HG02970 (cell line): ENCODE results near the gene HSP90AA1.
"Not testable (repeated sequence)": the region's sequence is repeated elsewhere in the genome, so short reads cannot be mapped to it uniquely, and the experiment has no call there.

Experiments used
- ATAC-seq: cut with Tn5 transposase; IDR thresholded peaks from one replicate; pipeline ENCODE4 v1.9.1; 2021; ENCODE audit warnings: mild to moderate bottlenecking, moderate library complexity, moderate number of reproducible peaks; ENCODE audit not compliant: unreplicated experiment, low FRiP score

Gene HSP90AA1

DNA sequence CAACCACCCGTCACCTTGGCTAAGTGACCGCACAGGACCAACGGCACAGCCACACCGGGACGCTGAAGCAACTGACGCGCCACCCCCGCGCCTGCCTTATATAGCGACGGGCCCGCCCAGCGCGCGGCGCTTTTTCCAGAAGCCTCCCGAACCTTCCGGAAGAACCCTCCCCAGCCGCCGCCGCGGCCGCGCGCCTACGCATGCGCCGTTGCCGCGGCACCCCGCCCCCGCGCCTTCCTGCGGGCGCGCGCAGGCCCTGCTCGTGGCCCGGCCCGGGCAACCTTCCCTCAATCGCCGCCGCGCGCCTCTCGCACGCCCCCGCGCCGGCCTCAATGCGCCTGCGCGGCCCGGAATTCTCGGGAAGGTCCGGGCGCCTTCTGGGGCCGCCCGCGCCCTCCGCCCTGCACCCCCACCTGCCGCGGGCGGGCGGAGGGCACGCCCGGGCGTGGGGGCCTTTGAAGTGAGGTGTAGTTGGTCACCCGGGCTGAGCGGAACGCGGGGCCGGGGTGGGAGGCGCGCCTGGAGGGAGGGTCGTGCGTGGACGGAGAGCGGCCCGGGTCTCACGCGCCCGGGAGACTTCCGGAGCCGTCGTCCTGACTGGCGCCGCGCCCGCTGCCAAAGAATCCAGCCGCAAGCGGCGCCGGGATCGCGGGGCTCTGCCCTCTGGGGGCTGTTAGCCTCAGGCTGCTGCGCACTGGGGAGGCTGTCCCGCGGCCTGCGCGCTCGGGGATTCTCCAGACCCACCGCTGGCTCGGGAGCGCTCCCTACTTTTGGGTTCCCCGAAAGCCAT lies at the start of gene HSP90AA1:
Gene HSP90AA1, minus strand, starts transcription at position 73 of the 790 bp plus-strand sequence. CDS start 666 bp downstream, outside the sequence.
- ATAC-seq: peak; percentile 85

DNA sequence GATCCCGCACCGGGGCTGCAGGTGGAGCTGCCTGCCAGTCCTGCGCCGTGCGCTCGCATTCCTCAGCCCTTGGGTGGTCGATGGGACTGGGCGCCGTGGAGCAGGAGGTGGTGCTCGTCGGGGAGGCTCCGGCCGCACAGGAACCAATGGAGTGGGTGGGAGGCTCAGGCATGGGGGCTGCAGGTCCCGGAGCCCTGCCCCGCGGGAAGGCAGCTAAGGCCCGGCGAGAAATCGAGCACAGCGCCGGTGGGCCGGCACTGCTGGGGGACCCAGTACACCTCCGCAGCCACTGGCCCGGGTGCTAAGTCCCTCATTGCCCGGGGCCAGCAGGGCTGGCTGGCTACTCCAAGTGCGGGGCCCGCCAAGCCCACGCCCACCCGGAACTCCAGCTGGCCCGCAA lies 48.6 kb upstream of the HSP90AA1 start:
- not testable (repeated sequence) for ATAC-seq

DNA sequence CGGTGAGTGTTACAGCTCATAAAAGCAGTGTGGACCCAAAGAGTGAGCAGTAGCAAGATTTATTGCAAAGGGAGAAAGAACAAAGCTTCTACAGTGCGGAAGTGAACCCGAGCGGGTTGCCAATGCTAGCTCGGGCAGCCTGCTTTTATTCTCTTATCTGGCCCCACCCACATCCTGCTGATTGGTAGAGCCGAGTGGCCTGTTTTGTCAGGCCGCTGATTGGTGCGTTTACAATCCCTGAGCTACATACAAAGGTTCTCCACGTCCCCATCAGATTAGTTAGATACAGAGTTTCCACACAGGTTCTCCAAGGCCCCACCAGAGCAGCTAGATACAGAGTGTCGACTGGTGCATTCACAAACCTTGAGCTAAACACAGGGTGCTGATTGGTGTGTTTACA lies 47.9 kb upstream of the HSP90AA1 start:
- ATAC-seq: not testable (repeated sequence)

DNA sequence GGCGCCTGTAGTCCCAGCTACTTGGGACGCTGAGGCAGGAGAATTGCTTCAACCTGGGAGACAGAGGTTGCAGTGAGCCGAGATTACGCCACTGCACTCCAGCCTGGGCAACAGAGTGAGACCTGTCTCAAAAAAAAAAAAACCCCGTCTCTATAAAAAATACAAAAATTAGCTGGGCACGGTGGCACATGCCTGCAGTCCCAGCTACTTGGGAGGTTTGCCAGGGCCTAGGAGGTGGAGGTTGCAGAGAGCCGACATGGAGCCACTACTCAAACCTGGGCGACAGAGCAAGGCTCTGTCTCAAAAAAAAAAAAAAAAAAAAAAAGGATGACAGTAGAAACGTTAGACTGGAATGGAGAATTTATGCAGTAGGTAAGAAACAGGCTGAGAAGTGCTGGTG lies 47.2 kb upstream of the HSP90AA1 start:
- ATAC-seq: not testable (repeated sequence)

DNA sequence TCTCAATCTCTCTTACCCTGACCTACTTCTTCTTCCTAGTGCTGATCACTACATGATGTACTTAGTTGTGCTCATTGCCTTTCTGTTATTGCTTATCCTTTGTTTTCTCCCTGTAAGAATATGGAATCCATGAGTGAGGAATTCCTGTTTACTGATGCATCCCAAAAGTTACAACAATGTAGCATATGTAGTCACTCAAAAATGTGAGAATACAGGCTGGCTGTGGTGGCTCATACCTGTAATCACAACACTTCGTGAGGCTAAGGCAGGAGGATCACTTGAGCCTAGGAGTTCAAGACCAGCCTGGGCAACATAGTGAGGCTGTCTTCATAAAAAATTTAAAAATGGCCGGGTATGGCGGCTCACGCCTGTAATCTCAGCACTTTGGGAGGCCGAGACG lies 44.9 kb upstream of the HSP90AA1 start:
- no peak for ATAC-seq

DNA sequence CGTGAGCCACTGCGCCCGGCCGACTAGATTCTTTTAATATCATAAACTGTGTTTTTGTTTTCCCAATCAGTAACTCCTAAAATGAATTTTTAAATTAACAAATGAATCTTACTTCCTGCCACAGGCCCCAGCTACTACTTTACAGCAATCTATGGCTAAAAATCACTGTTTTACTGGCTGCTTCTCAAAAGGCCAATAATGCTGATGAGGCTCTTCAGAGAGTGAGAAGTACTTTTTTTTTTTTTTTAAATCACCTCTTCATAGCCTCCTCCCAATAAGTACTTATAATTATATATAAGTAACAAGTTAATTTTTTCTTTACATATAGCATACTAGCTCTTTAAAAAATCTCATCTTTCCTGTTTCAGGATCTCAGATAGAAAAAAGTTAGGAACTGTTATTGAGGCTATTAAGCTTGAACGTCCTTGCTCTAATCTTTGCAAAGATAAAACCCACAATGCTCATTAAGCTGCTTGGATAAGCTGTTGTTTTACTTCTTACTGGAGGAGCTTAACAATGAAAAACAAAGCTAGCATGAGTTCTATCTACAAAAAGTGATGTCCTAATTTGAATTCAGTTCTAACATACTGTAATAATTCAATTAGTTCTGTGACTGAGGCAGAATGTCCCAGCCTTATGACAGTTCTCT lies 40.1 kb upstream of the HSP90AA1 start:
- ATAC-seq: no peak

DNA sequence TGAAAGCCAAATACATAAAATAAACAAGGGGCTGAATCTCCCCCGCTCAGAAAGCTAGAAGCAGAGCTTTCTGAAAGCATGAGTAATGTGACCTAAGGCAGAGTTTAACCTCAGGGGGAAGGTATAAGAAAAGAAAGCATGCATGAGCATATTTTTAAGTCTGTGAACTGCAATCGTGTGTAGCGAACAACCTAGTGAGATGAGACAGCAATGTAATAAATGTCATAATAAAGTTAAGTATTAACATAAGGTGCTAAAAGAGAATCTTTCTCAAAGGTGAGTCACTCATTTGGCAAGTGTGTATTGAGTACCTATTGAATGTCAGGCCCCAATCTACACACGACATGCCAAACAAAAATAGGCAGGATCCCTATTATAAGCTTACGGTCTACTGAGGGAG lies 38.7 kb upstream of the HSP90AA1 start:
- no peak for ATAC-seq

DNA sequence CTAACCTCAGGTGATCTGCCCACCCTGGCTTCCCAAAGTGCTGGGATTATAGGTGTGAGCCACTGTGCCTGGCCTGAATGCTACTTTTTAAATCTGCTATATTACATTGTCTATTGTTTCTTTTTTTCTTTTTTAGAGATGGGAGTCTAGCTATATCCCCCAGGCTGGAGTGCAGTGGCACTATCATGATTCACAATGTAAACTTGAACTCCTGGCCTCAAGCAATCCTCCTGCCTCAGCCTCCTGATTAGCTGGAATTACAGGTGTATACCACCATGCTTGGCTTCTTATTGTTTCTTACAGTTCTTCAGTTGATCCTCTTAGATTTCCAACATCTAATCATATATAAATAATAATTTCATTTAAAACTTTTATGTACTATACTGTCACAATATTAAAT lies 37.6 kb upstream of the HSP90AA1 start:
- ATAC-seq: no peak

DNA sequence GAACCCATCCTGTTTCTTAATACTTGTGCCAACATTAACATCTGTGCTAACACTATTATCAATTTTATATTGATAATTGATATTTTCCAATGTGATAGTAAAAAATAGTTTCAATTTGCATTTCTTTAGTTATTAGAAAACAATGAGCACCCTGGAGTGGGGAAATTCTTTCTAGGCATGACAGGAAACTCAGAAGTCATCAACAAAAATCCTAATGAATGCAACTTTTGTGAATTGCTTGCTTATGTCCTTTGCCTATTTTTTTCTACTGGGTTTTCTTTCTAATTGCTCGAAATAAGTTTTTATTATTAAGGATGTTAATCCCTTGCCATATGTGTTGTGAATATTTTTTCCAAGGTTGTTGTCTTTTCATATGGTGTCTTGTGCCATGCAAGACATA lies 34.7 kb upstream of the HSP90AA1 start:
- no peak for ATAC-seq

DNA sequence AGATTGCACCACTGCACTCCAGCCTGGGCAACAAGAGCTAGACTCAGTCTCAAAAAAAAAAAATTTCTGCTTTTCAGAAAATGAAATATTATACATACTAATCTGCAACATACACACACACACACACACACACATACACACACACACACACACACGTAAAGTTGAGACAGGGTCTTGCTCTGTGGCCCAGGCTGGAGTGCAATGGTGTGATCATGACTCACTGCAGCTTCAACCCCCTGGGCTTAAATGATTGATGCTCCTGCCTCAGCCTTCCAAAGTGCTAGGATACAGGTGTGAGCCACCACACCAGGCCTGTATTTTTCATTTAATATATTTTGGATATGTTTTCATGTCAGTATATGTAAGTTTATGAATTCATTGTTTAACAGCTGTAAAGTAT lies 34.0 kb upstream of the HSP90AA1 start:
- ATAC-seq: no peak

DNA sequence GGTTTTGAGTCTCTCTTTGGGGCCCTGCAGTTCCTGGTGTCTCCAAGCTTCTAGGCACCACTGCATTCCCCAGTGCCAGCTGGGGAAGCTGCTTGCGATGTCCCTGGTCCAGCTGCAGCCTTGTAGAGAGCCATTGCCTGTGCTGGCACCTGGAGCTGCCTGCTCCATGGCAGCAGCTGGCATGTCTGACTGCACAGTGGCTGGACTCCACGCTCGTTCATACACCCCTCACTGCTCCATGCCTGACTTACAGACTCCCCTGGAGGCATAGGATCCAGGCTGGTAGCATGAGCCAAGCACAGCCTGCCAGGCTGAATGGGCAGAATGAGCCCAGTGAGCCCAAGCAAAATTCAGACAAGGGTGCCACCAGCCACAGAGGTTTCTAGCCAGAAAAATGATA lies 31.0 kb upstream of the HSP90AA1 start:
- ATAC-seq: no peak

DNA sequence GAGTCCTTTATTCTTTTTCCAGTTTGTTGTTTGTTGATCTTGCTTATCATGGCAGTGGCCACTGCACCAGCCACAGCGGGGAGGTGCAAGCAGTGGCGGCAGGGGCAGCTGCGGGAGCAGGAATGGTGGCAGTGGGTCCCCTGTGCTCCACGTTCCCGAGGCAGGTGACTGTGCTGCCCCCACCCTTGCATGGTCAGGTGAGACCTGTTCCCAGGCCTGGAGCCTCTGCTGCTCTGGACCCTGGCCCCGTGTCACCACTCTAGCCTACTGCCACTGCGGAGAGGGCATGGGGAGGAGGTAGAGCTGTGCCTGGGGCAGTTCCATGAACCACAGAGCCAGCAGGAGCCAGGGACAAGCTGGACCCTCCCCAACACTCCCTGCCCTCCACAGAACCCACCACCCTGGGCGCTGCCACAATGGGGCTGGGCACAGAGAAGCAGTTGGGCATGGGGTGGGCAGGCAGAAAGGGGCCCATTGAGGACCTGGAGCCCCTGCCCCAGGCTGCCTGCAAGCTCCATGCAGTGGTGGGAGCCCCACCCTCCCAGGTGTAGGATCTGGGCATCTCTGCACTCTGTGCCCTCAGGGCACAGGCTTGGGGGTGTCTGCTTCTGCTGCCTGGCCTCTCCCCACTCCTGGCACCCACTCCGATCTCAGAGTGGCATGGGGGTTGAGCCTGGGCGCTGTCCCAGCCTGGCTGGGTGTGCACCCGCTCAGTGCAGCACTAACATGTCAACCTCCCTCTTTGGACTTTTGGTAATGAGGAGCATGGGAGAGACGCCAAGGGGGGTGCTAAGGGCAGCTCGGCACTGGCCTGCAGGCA lies 29.7 kb upstream of the HSP90AA1 start:
- no peak for ATAC-seq

DNA sequence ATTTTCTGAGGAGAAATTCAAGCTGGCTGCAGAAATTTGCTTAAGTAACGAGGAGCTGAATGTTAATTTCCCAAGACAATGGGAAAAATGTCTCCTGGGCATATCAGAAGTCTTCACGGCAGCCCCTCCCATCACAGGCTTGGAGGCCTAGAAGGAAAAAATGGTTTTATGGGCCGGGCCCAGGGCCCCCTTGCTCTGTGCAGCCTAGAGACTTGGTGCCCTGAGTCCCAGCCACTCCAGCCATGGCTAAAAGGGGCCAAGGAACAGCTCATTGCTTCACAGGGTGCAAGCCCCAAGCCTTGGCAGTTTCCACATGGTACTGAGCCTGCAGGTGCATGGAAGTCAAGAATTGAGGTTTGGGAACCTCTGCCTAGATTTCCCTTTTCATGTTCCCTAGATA lies 24.3 kb upstream of the HSP90AA1 start:
- ATAC-seq: no peak

DNA sequence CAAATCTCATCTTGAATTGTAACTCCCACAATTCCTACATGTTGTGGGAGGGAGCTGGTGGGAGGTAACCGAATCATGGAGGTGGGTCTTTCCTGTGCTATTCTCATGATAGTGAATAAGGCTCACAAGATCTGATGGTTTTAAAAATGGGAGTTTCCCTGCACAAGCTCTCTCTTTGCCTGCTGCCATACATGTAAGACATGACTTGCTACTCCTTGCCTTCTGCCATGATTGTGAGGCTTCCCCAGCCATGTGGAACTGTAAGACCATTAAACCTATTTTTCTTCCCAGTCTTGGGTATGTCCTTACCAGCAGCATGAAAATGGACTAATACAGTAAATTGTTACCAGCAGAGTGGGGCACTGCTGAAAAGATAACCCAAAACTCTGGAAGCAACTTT lies 22.5 kb upstream of the HSP90AA1 start:
- not testable (repeated sequence) for ATAC-seq

DNA sequence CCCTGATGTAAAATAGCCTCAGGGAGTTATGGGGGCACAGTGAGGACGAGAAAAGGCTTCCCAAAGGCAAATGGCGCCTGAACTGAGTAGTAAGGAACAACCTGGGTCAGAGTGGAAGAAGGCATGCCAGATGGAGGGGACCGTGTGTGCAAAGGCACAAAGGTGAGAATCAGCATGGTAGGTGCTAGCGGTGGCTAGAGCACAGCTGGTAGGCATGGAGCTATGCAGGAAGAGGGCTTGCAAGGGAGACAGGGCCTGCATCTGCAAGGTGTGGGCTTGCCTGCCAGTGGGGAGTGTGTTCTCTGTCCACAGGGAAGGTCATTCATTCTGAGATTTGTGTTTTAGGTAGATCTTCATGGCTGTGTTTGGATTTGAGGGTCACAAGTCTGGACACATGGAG lies 18.5 kb upstream of the HSP90AA1 start:
- no peak for ATAC-seq

DNA sequence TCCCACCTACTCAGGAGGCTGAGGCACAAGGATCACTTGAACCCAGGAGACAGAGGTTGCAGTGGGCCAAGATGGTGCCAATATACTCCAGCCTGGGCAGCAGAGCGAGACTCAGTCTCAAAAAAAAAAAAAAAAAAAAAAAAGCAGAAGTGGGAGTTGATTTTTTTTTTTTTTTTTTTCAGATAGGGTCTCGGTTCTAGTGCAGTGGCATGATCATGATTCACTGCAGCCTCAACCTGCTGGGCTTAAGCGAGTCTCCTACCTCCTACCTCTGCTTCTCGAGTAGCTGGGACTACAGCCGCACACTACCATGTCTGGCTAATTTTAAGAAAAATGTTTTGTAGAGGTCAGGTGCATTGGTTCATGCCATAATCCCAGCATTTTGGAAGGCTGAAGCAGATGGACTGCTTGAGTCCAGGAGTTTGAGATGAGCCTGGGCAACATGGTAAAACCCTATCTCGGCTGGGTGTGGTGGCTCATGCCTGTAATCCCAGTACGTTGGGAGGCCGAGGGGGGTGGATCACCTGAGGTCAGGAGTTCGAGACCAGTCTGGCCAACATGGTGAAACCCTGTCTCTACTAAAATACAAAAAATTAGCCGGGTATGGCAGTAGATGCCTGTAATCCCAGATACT lies 16.3 kb upstream of the HSP90AA1 start:
- no peak for ATAC-seq

DNA sequence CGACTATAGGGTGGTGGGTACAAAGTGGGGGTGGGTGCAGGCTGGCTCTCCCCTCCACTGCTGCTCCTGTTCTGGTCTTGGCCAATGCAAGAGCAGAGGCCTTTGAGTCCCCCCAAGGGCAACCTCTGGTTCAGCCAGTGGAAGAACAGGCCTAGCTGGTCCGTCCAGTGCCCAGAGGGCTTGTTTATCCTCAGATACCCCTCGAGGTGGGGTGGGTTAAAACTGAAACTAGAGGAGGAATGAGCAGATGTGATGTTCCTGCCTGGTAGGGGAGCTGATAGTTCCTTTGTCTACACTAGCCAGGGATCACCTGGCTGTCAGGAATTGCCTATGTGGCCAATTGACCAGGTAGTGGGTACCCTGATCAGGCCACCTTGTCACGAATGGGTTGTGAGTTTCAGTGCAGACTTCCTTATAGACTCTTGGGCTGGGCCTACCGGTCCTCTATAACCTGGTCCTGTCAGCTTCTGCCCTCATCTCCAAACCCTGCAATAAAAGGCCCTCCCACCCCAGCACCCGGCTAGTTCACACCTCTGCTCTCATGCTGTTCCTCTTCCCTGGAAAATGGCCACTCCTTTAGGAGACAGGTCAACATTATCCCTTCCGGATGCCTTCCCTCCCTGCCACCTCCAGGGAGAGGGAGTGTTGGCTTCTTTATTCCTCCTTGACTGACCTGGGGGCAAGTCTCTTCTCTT lies 10.7 kb upstream of the HSP90AA1 start:
- no peak for ATAC-seq

DNA sequence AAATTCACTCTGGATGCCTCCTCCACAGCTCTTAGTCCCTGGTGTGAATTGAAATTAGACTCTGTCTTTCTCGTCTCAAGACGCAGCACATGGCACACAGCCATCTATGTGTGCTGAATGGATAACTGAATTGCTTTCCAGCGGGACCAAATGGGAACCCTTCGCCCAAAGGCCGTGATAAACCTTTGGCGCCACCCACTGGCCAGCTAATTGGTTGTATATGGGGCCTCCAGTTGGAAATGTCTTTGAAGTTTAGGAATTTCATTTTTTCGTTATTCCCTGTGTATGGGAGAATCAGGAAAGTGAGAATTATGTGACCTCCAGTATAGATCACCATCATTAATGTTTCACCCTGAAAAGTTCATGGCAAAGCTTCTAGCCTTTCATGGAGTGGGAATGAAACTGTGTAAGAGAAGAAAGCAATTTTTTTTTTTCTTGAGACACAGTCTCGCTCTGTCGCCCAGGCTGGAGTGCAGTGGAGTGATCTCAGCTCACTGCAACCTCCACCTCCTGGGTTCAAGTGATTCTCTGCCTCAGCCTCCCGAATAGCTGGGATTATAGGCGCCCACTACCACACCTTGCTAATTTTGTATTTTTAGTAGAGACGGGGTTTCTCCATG lies 9.8 kb upstream of the HSP90AA1 start:
- no peak for ATAC-seq

DNA sequence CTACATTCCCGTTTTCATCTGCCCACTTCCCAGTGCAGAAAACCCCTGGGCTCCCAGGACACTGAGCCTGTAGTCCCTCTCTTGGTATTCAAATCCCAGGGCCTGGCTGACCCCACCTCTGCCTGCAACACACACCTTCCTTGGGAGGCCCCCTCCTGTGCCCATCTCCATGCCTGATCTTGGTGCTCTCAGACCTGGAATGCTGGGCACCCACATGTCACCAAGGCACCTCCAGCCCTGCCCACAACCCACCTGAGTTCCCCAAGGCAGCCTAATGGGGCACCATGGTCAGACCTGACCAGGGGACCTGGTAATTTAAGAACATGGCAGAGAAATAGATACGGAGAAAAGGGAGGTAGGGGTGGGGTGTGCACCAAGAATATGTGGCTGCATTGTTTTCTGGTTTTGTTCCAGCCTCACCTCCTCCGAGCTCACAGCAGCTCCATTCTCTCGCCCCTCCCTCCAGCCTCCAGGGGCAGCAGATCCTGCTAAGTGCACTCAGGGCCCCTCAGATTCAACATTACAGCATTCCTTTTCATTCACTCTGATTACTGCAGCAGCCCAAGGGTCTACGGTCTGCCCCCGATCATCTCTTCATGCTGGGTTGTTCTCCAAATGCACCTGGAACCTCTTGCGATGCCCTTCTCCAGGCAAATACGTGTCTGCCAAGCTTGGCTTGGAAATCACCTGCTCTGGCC lies 9.2 kb upstream of the HSP90AA1 start:
- ATAC-seq: no peak
